Body of pancreas (tissue), 4 donors: ENCODE results near the gene TMEM129.

Experiments
- POLR2A ChIP-seq, 3 donors: fragments of 450-650 bp; IDR thresholded peaks; one replicate each; pipeline ENCODE4 v1.6.1; 2016; ENCODE audit warnings: antibody characterized with exemption in 3 of 3, mild to moderate bottlenecking in 2 of 3
- TF ChIP-seq, protein P1 (sequence below), 7 experiments: fragments of 450-650 bp in 4 of 7; fragments of 200-600 bp in 3 of 7; sonication (generic) in 3 of 7; IDR thresholded peaks; one replicate each; pipeline ENCODE4 v1.5.1; 2016 to 2019; ENCODE audit warnings: antibody characterized with exemption in 7 of 7

DNA sequence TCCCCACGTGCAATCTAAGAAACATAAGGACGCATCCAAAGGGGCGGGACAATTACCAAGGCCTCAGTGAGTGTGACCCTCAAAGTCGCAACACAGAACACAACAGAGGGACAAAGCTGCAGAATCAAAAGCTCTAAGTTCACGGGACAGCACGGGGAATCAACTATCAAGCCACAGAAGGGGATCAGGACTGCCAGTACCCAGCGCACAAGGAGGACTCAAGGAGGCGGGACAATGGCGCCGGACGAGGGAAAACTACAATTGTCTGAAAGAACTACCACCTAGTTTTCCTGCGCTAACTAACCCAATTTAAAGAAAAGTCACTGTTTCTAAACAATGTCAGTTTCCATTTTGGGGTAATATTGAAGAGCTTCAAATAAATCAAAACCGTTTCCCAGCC is 38.3 kb downstream of the TMEM129 start:
- TF ChIP-seq, protein P1, sequence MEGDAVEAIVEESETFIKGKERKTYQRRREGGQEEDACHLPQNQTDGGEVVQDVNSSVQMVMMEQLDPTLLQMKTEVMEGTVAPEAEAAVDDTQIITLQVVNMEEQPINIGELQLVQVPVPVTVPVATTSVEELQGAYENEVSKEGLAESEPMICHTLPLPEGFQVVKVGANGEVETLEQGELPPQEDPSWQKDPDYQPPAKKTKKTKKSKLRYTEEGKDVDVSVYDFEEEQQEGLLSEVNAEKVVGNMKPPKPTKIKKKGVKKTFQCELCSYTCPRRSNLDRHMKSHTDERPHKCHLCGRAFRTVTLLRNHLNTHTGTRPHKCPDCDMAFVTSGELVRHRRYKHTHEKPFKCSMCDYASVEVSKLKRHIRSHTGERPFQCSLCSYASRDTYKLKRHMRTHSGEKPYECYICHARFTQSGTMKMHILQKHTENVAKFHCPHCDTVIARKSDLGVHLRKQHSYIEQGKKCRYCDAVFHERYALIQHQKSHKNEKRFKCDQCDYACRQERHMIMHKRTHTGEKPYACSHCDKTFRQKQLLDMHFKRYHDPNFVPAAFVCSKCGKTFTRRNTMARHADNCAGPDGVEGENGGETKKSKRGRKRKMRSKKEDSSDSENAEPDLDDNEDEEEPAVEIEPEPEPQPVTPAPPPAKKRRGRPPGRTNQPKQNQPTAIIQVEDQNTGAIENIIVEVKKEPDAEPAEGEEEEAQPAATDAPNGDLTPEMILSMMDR (IDR thresholded peaks at IDR 0.05) = no peak
- TF ChIP-seq POLR2A (IDR thresholded peaks at IDR 0.05) = no peak
